Neuronal stem cell (in vitro differentiated cells): ENCODE results near the gene AMBRA1.

ENCODE experiments used
- DNase-seq: peaks from one replicate; pipeline ENCODE4 v3.0.0-alpha.2; 2013; ENCODE audit warnings: low spot score
- H2AFZ ChIP-seq: one replicate; pipeline ENCODE4 v1.6.1; 2013; ENCODE audit warnings: mild to moderate bottlenecking, low read length, inconsistent platforms
- H2AK5ac ChIP-seq: 2 replicates; pipeline ENCODE4 v1.6.1; 2013; ENCODE audit warnings: low read depth, mild to moderate bottlenecking, inconsistent platforms, low read length, moderate library complexity, mixed read lengths
- H2BK120ac ChIP-seq: 2 replicates; pipeline ENCODE4 v1.6.1; 2013; ENCODE audit warnings: low read depth, mild to moderate bottlenecking, inconsistent platforms, low read length, moderate library complexity, mixed read lengths
- H2BK12ac ChIP-seq: one replicate; pipeline ENCODE4 v1.6.1; 2013; ENCODE audit warnings: low read length, inconsistent platforms
- H2BK15ac ChIP-seq: 2 replicates; pipeline ENCODE4 v1.6.1; 2013; ENCODE audit warnings: mild to moderate bottlenecking, low read length, inconsistent platforms, mixed read lengths
- H2BK5ac ChIP-seq: one replicate; pipeline ENCODE4 v1.6.1; 2013; ENCODE audit warnings: inconsistent platforms, mild to moderate bottlenecking, low read length, moderate library complexity
- H3K14ac ChIP-seq: one replicate; pipeline ENCODE4 v1.6.1; 2013; ENCODE audit warnings: low read length, inconsistent platforms
- H3K18ac ChIP-seq: 2 replicates; pipeline ENCODE4 v1.6.1; 2013; ENCODE audit warnings: low read length, inconsistent platforms
- H3K23ac ChIP-seq: 2 replicates; pipeline ENCODE4 v1.6.1; 2013; ENCODE audit warnings: low read depth, mild to moderate bottlenecking, mixed read lengths, low read length, inconsistent platforms; ENCODE audit not compliant: poor library complexity
- H3K27ac ChIP-seq: replicated peaks from 3 replicates; pipeline ENCODE4 v1.5.1; 2013; ENCODE audit warnings: low read length, inconsistent platforms
- H3K27me3 ChIP-seq, 3 experiments: 2 replicates each; pipeline ENCODE4 v1.6.1; 2013; ENCODE audit warnings: low read length in 3 of 3, mild to moderate bottlenecking in 2 of 3, inconsistent platforms in 1 of 3, low read depth in 1 of 3, mixed read lengths in 1 of 3, moderate library complexity in 1 of 3; ENCODE audit not compliant: control insufficient read depth in 3 of 3, insufficient read depth in 3 of 3
- H3K36me3 ChIP-seq, 2 donors: replicated peaks in 1 of 2; 2 replicates each; pipeline ENCODE4 v1.6.1; 2013; ENCODE audit warnings: low read length in 2 of 2; ENCODE audit not compliant: control insufficient read depth in 2 of 2, insufficient read depth in 2 of 2
- H3K4ac ChIP-seq: 2 replicates; pipeline ENCODE4 v1.6.1; 2013; ENCODE audit warnings: inconsistent platforms, mild to moderate bottlenecking, low read length, moderate library complexity
- H3K4me1 ChIP-seq, 2 donors: 1 replicate in 1 of 2; 2 replicates in 1 of 2; pipeline ENCODE4 v1.6.1; 2013; ENCODE audit warnings: low read length in 2 of 2, low read depth in 1 of 2; ENCODE audit not compliant: control insufficient read depth in 2 of 2, insufficient read depth in 1 of 2
- H3K4me2 ChIP-seq: one replicate; pipeline ENCODE4 v1.6.1; 2013; ENCODE audit warnings: mild to moderate bottlenecking, low read length, inconsistent platforms; ENCODE audit not compliant: insufficient read depth, poor library complexity, severe bottlenecking
- H3K4me3 ChIP-seq, 2 donors: 2 replicates each; pipeline ENCODE4 v1.5.1; 2013; ENCODE audit warnings: low read length in 2 of 2, mild to moderate bottlenecking in 2 of 2, inconsistent platforms in 1 of 2, moderate library complexity in 1 of 2
- H3K79me1 ChIP-seq: one replicate; pipeline ENCODE4 v1.6.1; 2013; ENCODE audit warnings: low read depth, mild to moderate bottlenecking, inconsistent platforms, low read length, moderate library complexity
- H3K9ac ChIP-seq: one replicate; pipeline ENCODE4 v1.6.1; 2013; ENCODE audit warnings: mild to moderate bottlenecking, low read depth, low read length, inconsistent platforms; ENCODE audit not compliant: poor library complexity
- H3K9me3 ChIP-seq, 2 donors: replicated peaks in 1 of 2; 2 replicates each; pipeline versions ENCODE3 to v1.6.1; 2013; ENCODE audit warnings: low read length in 2 of 2, mild to moderate bottlenecking in 2 of 2, inconsistent platforms in 1 of 2, low read depth in 1 of 2, mixed read lengths in 1 of 2, moderate library complexity in 1 of 2; ENCODE audit not compliant: control insufficient read depth in 2 of 2, insufficient read depth in 1 of 2
- H4K8ac ChIP-seq: one replicate; pipeline ENCODE4 v1.6.1; 2013; ENCODE audit warnings: low read depth, mild to moderate bottlenecking, inconsistent platforms, low read length, moderate library complexity
- H4K91ac ChIP-seq: one replicate; pipeline ENCODE4 v1.6.1; 2013; ENCODE audit warnings: low read length, low read depth, mild to moderate bottlenecking, inconsistent platforms; ENCODE audit not compliant: poor library complexity
- WGBS, 2 donors: extraction: QIAGEN DNeasy Blood & Tissue Kit; methylation state at CpG; one replicate each; pipeline ENCODE4 v1.1.7; 2013; ENCODE audit warnings: missing lambda C conversion rate in 2 of 2, mixed read lengths in 1 of 2; ENCODE audit not compliant: insufficient read length in 2 of 2, insufficient replicate concordance in 1 of 2; ENCODE audit errors: extremely low coverage in 2 of 2; 5-methylcytosine and 5-hydroxymethylcytosine counted together

The AMBRA1 gene

DNA sequence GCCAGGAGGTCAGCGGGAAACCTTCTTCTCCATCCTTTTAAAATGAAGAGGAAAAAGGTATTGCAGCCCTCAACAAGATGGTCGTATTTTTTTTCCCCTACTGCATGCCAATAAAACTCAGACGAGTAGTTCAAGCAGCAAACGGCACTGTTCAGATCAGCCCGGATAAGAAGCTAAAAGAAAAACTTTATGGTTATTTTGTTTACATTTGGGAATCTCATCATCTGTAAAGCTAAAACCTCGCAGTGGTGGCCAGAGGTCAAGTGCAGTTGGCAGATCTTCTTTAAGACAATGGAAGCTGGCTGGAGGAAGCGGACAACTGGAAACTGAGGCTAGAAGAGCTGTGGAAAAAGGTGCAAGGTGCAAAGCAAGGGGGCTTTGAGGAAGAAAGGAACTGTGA is 171.2 kb downstream of the AMBRA1 start:
- H3K9ac ChIP-seq: no peak overlapping the region
- no peak overlapping the region for H2AFZ ChIP-seq
- no peaks in the 10 kb centered on the region for H3K9me3 ChIP-seq
- no peak overlapping the region for H2BK120ac ChIP-seq
- no peak overlapping the region for H4K91ac ChIP-seq
- H3K23ac ChIP-seq: no peak overlapping the region
- H3K14ac ChIP-seq: no peak overlapping the region
- H3K27ac ChIP-seq: no peak overlapping the region
- no peak overlapping the region for H4K8ac ChIP-seq
- H3K4ac ChIP-seq: no peak overlapping the region
- peaks cover 5 to 6% of the 10 kb centered on the region in 2 donors for H3K4me1 ChIP-seq
- no peak overlapping the region for H3K18ac ChIP-seq
- H3K4me3 ChIP-seq: no peak overlapping the region
- no peak overlapping the region for H2BK5ac ChIP-seq
- no peaks in the 10 kb centered on the region for H3K27me3 ChIP-seq
- H3K4me2 ChIP-seq: no peak overlapping the region
- H2AK5ac ChIP-seq: no peak overlapping the region
- no peak overlapping the region for H2BK12ac ChIP-seq
- no peak overlapping the region for H2BK15ac ChIP-seq
- peaks cover 2 to 32% of the 10 kb centered on the region in 2 donors for H3K36me3 ChIP-seq
- WGBS, 2 donors: no CpG with 5 or more reads among the region's 7 CpGs
- no peaks in the 10 kb centered on the region for H3K79me1 ChIP-seq
- no peak for DNase-seq

DNA sequence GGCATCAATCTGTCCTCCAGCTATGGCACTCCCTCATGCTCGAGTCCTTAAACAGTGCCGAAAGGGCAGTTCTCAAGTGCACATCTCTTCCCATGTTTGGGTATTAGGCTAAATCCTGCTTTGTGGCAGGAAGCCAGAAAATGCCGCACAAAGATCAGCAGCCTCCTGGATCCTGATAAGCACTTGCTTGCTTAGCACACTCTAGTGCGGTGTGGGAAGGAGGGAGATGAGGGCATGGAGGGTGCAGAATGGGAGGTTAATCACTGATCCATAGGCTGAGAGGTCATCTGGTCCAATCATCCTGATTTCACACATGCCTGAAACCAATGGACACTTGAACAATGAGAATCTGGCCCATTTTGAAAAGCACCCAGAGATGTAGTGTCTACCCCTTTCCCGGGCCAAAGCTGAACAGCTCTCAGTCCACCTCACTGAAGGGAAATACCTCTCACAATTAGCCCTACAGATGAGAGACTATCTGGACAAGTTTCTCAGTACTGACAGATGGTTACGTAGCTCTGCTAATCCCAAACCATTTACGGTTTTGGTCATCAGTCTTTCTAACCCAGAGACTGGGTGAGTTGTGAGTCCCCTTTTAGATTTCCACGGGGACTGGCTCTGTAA is 172.5 kb downstream of the AMBRA1 start:
- Histone ChIP-seq H4K91ac (no peak overlapping the region), H3K36me3 (peaks cover 2 to 34% of the 10 kb centered on the region in 2 donors), H3K4me1 (peaks cover 6% of the 10 kb centered on the region in 2 donors), H3K14ac (no peak overlapping the region), H3K4me2 (no peak overlapping the region), H3K9ac (no peak overlapping the region), H3K23ac (no peak overlapping the region), H3K79me1 (no peaks in the 10 kb centered on the region), H2AFZ (no peak overlapping the region), H2BK15ac (no peak overlapping the region), H3K9me3 (no peaks in the 10 kb centered on the region), H2BK12ac (no peak overlapping the region), H2BK5ac (no peak overlapping the region), H2AK5ac (no peak overlapping the region), H3K27ac (no peak overlapping the region), H3K4ac (no peak overlapping the region), H3K18ac (no peak overlapping the region), H2BK120ac (no peak overlapping the region), H3K27me3 (no peaks in the 10 kb centered on the region), H4K8ac (no peak overlapping the region), H3K4me3 (no peak overlapping the region)
- WGBS, 2 donors: no CpG with 5 or more reads among the region's 8 CpGs
- no peak for DNase-seq

DNA sequence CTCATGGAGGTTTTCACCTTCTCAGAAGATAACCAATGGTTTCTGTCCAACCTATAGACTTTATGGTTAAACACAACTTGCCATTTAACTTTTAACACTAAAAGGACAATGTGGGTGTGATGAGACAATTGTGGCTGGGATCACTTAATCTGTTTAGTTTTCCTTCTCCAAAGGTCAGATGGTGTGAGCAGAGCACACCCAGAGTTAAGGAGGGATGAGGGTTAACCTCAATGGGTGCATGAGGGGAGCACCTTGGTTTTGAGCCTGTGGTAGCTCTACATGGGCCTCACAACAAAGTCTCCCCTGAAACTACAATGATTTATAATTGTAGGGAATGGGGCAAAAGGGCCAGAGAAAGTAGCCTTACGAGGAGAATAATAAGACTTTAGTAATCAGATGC is 173.3 kb downstream of the AMBRA1 start:
- Histone ChIP-seq H3K4me3 (no peak overlapping the region), H3K14ac (no peak overlapping the region), H2BK120ac (no peak overlapping the region), H3K23ac (no peak overlapping the region), H3K4ac (no peak overlapping the region), H3K79me1 (no peaks in the 10 kb centered on the region), H3K4me1 (peaks cover 6% of the 10 kb centered on the region in 2 donors), H2AFZ (no peak overlapping the region), H3K18ac (no peak overlapping the region), H2BK15ac (no peak overlapping the region), H3K4me2 (no peak overlapping the region), H3K27me3 (no peaks in the 10 kb centered on the region), H3K27ac (no peak overlapping the region), H4K8ac (no peak overlapping the region), H3K9me3 (no peaks in the 10 kb centered on the region), H2BK5ac (no peak overlapping the region), H3K36me3 (peaks cover 7 to 38% of the 10 kb centered on the region in 2 donors), H4K91ac (no peak overlapping the region), H3K9ac (no peak overlapping the region), H2AK5ac (no peak overlapping the region), H2BK12ac (no peak overlapping the region)
- WGBS, 2 donors: no CpG with 5 or more reads among the region's 1 CpG
- DNase-seq: no peak

DNA sequence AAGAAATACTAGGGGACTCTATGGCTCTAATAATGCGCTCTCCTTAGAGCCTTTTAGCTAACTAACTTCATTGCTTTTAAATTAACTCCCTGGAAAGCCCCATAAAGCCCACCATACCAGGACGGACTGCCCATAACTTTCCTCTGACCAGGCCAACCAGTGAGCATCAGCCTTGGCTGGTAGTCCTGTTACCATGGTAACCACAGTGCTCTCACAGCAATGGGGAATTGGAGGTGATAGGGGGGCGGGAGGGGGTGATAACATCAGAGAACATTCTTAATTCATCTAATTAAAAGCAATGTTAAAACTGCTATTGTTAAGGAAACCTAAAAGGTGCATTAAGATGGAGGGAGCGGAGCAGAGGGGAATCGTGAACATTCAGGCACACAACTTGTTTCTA is 175.1 kb downstream of the AMBRA1 start:
- Histone ChIP-seq H3K4me1 (peaks cover 6 to 8% of the 10 kb centered on the region in 2 donors), H3K4me3 (no peak overlapping the region), H3K4me2 (no peak overlapping the region), H3K9me3 (no peaks in the 10 kb centered on the region), H2AK5ac (no peak overlapping the region), H3K9ac (no peak overlapping the region), H3K27ac (no peak overlapping the region), H2AFZ (no peak overlapping the region), H3K36me3 (peaks cover 11 to 56% of the 10 kb centered on the region in 2 donors), H4K8ac (no peak overlapping the region), H3K14ac (no peak overlapping the region), H4K91ac (no peak overlapping the region), H3K18ac (no peak overlapping the region), H3K4ac (no peak overlapping the region), H2BK15ac (no peak overlapping the region), H3K79me1 (no peaks in the 10 kb centered on the region), H3K27me3 (no peaks in the 10 kb centered on the region), H2BK120ac (no peak overlapping the region), H2BK12ac (no peak overlapping the region), H3K23ac (no peak overlapping the region), H2BK5ac (no peak overlapping the region)
- no CpG with 5 or more reads among the region's 5 CpGs for WGBS, 2 donors
- no peak for DNase-seq
